Endothelial cell of umbilical vein (primary cell): ENCODE data around the gene ENOX2.

Experiments used
- CTCF ChIP-seq, 2 donors: IDR thresholded peaks; 1 replicate in 1 of 2; 2 replicates in 1 of 2; pipeline ENCODE4 v1.5.1; 2011; ENCODE audit warnings: low read length in 2 of 2, mild to moderate bottlenecking in 2 of 2, moderate library complexity in 2 of 2, control low read depth in 1 of 2, inconsistent platforms in 1 of 2, low read depth in 1 of 2; ENCODE audit not compliant: insufficient read depth in 1 of 2; ENCODE audit errors: extremely low read depth in 1 of 2
- EZH2 ChIP-seq: IDR thresholded peaks from 2 replicates; pipeline ENCODE4 v1.6.1; 2012; ENCODE audit warnings: borderline replicate concordance, low read depth, mild to moderate bottlenecking, moderate library complexity, low read length, inconsistent platforms; ENCODE audit not compliant: severe bottlenecking
- FOS ChIP-seq: IDR thresholded peaks from 2 replicates; pipeline ENCODE4 v1.6.1; 2011; ENCODE audit warnings: mild to moderate bottlenecking, low read length, moderate library complexity, borderline replicate concordance; ENCODE audit not compliant: insufficient read depth
- GATA2 ChIP-seq: IDR thresholded peaks from 2 replicates; pipeline ENCODE4 v1.7.0; 2011; ENCODE audit warnings: low read depth, mild to moderate bottlenecking, moderate library complexity, mixed read lengths, low read length; ENCODE audit not compliant: insufficient read length, insufficient read depth
- JUN ChIP-seq: IDR thresholded peaks from 2 replicates; pipeline ENCODE4 v1.6.1; 2011; ENCODE audit warnings: borderline replicate concordance, low read depth; ENCODE audit not compliant: insufficient read length, insufficient read depth
- MYC ChIP-seq: IDR thresholded peaks from one replicate; pipeline ENCODE4 v1.6.1; 2011; ENCODE audit warnings: mild to moderate bottlenecking, low read depth, low read length
- POLR2A ChIP-seq: IDR thresholded peaks from 2 replicates; pipeline ENCODE4 v1.6.1; 2012; ENCODE audit warnings: low read depth, mild to moderate bottlenecking, control low read depth, low read length
- POLR2AphosphoS5 ChIP-seq: IDR thresholded peaks from 2 replicates; pipeline ENCODE4 v1.6.1; 2012; ENCODE audit warnings: low read depth, mild to moderate bottlenecking, control low read depth, low read length, moderate library complexity; ENCODE audit not compliant: insufficient read depth
- TF ChIP-seq, protein P1 (sequence below): IDR thresholded peaks from 2 replicates; pipeline ENCODE4 v1.6.1; 2011; ENCODE audit not compliant: insufficient read depth, insufficient read length

GRCh38 chrX:130628516-130628915, 274.5 kb downstream of the ENOX2 start:
- no peak for TF ChIP-seq POLR2AphosphoS5
- TF ChIP-seq EZH2 = no peak
- no peak for TF ChIP-seq CTCF (IDR thresholded peaks at IDR 0.05; ENCODE audit: extremely low read depth in 1 of 2, insufficient read depth in 1 of 2, low read depth in 1 of 2, low read length in 2 of 2)
- TF ChIP-seq, protein P1, sequence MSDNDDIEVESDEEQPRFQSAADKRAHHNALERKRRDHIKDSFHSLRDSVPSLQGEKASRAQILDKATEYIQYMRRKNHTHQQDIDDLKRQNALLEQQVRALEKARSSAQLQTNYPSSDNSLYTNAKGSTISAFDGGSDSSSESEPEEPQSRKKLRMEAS = no peak
- TF ChIP-seq POLR2A = no peak
- no peak for TF ChIP-seq JUN
- no peak for TF ChIP-seq MYC
- TF ChIP-seq FOS = no peak
- no peak for TF ChIP-seq GATA2
